Cardiac fibroblast (primary cell): ENCODE measurements around the gene LGALS7B.
"Not testable (repeated sequence)": the region's sequence is repeated elsewhere in the genome, so short reads cannot be mapped to it uniquely, and the experiment has no call there.

Experiments used
- DNase-seq, 2 donors: peaks; one replicate each; pipeline versions ENCODE4 v3.0.0 to v3.0.0-alpha.2; 2010; ENCODE audit warnings: low read depth in 2 of 2
- H3K4me3 ChIP-seq, 2 donors: replicated peaks in 1 of 2; 1 replicate in 1 of 2; 2 replicates in 1 of 2; pipeline ENCODE4 v1.5.1; 2011; ENCODE audit warnings: low read depth in 2 of 2, low read length in 2 of 2, mild to moderate bottlenecking in 2 of 2, moderate library complexity in 1 of 2
- TF ChIP-seq, protein P1 (sequence below): IDR thresholded peaks from one replicate; pipeline ENCODE4 v1.5.1; 2011; ENCODE audit warnings: low read depth, mild to moderate bottlenecking, low read length, inconsistent platforms

LGALS7B gene

DNA sequence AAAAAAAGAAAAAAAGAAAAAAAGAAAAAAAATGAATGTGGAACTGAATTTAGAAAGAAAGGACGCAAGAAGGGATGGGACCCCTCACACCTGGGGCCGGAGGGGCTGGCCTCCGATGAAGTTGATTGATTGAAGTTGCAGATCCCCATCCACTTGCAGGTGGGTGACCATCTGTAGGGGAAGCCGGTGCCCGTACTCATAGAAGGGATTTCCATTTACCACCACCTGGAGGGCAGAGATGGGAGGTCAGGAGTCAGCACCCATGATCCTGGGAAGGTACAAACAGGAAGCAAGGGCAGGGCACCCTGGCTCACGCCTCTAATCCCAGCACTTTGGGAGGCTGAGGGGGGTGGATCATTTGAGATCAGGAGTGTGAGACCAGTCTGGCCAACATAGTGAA, 17.4 kb downstream of the LGALS7B start:
- no peak overlapping the region for H3K4me3 ChIP-seq
- TF ChIP-seq, protein P1, sequence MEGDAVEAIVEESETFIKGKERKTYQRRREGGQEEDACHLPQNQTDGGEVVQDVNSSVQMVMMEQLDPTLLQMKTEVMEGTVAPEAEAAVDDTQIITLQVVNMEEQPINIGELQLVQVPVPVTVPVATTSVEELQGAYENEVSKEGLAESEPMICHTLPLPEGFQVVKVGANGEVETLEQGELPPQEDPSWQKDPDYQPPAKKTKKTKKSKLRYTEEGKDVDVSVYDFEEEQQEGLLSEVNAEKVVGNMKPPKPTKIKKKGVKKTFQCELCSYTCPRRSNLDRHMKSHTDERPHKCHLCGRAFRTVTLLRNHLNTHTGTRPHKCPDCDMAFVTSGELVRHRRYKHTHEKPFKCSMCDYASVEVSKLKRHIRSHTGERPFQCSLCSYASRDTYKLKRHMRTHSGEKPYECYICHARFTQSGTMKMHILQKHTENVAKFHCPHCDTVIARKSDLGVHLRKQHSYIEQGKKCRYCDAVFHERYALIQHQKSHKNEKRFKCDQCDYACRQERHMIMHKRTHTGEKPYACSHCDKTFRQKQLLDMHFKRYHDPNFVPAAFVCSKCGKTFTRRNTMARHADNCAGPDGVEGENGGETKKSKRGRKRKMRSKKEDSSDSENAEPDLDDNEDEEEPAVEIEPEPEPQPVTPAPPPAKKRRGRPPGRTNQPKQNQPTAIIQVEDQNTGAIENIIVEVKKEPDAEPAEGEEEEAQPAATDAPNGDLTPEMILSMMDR: no peak
- no peak for DNase-seq

GRCh38 chr19:38807374-38808098, 18.5 kb downstream of the LGALS7B start:
- H3K4me3 ChIP-seq, DNase-seq: not testable (repeated sequence)

DNA sequence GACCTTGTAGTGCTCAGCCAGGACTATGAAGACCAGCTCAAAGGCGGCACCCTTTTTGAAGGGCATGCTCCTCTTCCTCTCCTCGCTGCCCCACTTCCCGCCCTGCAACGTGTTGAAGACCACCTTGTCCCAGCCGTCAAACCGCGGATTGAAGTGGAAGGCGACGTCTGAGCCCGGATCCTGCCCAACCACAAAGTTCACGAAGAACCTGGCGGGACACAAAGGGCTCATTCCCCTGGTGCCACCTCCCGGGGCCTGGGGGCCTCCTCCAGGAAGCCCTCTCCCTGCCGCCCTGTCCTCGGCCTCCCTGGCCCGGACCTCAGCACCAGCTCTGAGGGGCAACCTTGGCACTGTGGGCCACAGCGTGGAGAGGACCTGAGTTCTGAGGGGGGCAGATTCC, 19.7 kb downstream of the LGALS7B start:
- DNase-seq: no peak
- TF ChIP-seq, protein P1: no peak
- H3K4me3 ChIP-seq: no peak overlapping the region

DNA sequence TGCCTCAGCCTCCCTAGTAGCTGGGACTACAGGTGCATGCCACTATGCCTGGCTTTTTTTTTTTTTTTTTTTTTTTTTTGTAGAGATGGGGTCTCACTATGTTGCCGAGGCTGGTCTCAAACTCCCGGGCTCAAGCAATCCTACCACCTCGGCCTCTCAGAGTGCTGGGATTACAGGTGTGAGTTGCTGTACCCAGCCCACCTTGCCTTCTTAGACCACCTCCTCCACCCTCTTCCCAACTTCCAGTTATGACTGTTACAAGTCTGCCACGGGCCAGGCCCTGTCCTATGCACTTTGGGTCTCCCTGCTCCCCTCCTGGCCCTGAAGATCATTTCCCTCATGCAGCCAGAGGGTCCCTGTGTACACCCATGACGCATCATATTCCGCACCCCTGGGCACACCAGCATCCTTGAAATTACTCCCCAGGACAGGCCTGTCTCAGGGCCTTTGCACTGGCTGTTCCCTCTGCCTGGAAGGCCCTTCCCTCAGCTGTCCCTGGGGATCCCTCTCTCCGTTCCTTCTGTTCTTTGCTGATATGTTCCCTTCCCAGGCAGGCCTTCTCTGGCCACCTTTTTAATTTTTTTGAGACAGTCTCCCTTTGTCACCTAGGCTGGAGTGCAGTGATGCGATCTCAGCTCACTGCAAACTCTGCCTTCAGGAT, 20.7 kb downstream of the LGALS7B start:
- no peak for DNase-seq
- H3K4me3 ChIP-seq: no peak overlapping the region

DNA sequence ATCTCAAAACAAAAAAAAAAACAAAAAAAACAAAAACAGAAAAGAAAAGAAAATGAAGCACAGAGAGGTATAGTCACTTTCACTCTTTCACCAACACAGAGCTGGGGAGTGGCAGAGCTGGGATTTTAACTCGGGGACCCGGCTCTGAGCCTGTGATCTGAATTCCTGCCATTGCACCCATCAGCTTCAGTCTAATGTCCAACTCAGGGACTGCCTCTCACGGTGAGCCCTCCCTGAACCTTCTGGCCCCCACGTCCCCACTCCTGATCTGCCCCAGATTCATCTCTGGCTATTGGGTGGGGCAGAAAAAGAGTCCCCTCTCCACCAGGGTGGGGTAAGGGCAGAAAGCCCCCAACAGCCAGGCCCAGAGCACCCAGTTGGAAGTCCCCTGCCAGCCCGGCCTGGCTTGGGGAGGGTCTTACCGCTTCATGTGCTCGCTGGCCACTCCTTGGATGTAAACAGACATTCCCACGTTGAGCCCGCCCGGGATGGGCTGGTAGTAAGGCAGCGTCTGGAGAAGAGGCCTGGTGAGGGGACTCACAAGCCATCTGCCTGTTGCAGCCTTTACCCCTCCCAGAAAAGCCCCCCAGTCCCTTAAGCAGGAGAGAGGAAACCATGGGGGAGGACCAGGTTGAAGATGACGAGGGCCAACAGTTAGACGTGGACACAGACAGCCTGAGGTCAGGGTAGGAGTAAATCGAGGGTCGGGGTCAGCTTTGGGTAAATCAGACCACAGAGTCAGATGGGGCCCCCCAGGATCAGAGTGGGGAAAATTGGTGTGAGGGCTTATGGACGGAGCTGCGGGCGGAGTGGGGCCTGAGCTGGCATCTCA, 23.2 kb downstream of the LGALS7B start:
- DNase-seq: no peak
- no peak overlapping the region for H3K4me3 ChIP-seq
- TF ChIP-seq, protein P1: no peak

More for the DNA sequence above, 20.7 kb downstream of the LGALS7B start:
- TF ChIP-seq, protein P1: no peak

DNA sequence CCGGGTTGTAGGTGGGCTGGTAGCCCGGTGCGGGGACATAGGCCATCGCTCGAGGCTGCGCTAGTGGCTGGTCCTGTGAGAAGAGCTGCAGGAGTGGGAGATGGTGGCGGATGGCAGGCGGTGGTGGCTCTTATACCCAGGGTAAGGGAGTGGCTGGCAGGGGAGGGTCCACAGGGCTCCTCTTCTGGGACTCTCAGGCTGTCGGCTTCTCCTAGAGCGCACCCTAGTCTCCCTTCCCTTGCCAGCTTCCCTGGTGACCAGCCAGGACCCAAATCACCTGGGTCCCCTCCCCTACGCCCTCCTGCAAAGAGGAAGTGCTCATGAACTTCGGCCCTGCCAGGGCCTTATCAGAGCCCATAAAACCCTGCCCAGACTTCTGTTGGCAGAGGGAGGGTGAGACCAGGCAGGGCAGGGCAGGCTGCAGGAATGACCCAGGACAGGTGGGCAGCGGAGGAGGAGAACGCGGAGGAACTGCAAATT, 23.9 kb downstream of the LGALS7B start, which contains the start of gene LGALS4:
Gene LGALS4, minus strand, starts transcription at position 105 of the 480 bp plus-strand sequence. Its CDS starts 59 bp downstream, at position 46.
- TF ChIP-seq, protein P1: no peak
- no peak for DNase-seq
- H3K4me3 ChIP-seq: no peak within 1 kb of the TSS
